MM.1S (cell line): Measurements from ENCODE around the gene XYLT1.

Experiments
- DNase-seq: peaks from one replicate; pipeline ENCODE4 v3.0.0-alpha.2; 2015
- H2AFZ ChIP-seq: fragments of 300-600 bp; sonication (generic); 2 replicates; pipeline ENCODE4 v1.6.0; 2016; ENCODE audit warnings: antibody characterized with exemption, low read length
- H3F3A ChIP-seq: fragments of 300-600 bp; sonication (generic); 2 replicates; pipeline ENCODE4 v1.6.1; 2016; ENCODE audit warnings: mild to moderate bottlenecking, antibody characterized with exemption, low read length, moderate library complexity, mixed read lengths; ENCODE audit not compliant: insufficient read depth
- H3K27ac ChIP-seq: fragments of 300-600 bp; sonication (generic); 2 replicates; pipeline ENCODE4 v1.5.1; 2016; ENCODE audit warnings: mild to moderate bottlenecking, low read length
- H3K27me3 ChIP-seq: fragments of 300-600 bp; sonication (generic); replicated peaks from 2 replicates; pipeline ENCODE4 v1.6.0; 2016; ENCODE audit warnings: low read length; ENCODE audit not compliant: insufficient read depth
- H3K36me3 ChIP-seq: fragments of 300-600 bp; sonication (generic); replicated peaks from 2 replicates; pipeline ENCODE4 v1.6.1; 2016; ENCODE audit warnings: mild to moderate bottlenecking, low read length, mixed read lengths; ENCODE audit not compliant: insufficient read depth
- H3K4me1 ChIP-seq: fragments of 300-600 bp; sonication (generic); 2 replicates; pipeline ENCODE4 v1.6.1; 2016; ENCODE audit warnings: low read length, mixed read lengths
- H3K4me2 ChIP-seq: fragments of 300-600 bp; sonication (generic); 2 replicates; pipeline ENCODE4 v1.6.0; 2016; ENCODE audit warnings: low read depth, low read length
- H3K4me3 ChIP-seq: fragments of 300-600 bp; sonication (generic); 2 replicates; pipeline ENCODE4 v1.5.1; 2016; ENCODE audit warnings: low read length, mixed read lengths
- H3K79me2 ChIP-seq: fragments of 300-600 bp; sonication (generic); 2 replicates; pipeline ENCODE4 v1.6.1; 2016; ENCODE audit warnings: mixed run types, low read length, mixed read lengths
- H3K9ac ChIP-seq: fragments of 300-600 bp; sonication (generic); 2 replicates; pipeline ENCODE4 v1.6.1; 2016; ENCODE audit warnings: low read length, mixed read lengths
- H3K9me2 ChIP-seq: fragments of 300-600 bp; sonication (generic); replicated peaks from 2 replicates; pipeline ENCODE4 v1.6.1; 2016; ENCODE audit warnings: mild to moderate bottlenecking, low read length, mixed read lengths; ENCODE audit not compliant: insufficient read depth
- H3K9me3 ChIP-seq: fragments of 300-600 bp; sonication (generic); replicated peaks from 2 replicates; pipeline ENCODE4 v1.6.1; 2016; ENCODE audit warnings: mild to moderate bottlenecking, low read length, mixed read lengths; ENCODE audit not compliant: insufficient read depth
- H4K20me1 ChIP-seq: fragments of 300-600 bp; sonication (generic); 2 replicates; pipeline ENCODE4 v1.6.1; 2016; ENCODE audit warnings: mild to moderate bottlenecking, low read length, moderate library complexity, mixed read lengths; ENCODE audit not compliant: insufficient read depth
- EZH2 ChIP-seq: fragments of 300-600 bp; sonication (generic); optimal IDR thresholded peaks from 2 replicates; pipeline ENCODE3; 2017; ENCODE audit warnings: low read depth, mild to moderate bottlenecking, antibody characterized with exemption, low read length, mixed read lengths
- EZH2phosphoT487 ChIP-seq: fragments of 300-600 bp; sonication (generic); IDR thresholded peaks from 2 replicates; pipeline ENCODE4 v1.6.1; 2018; ENCODE audit warnings: antibody characterized with exemption, low read length
- TF ChIP-seq, protein P1 (sequence below): fragments of 300-600 bp; sonication (generic); IDR thresholded peaks from 2 replicates; pipeline ENCODE4 v1.5.1; 2016; ENCODE audit warnings: antibody characterized with exemption, low read length, mixed read lengths

The XYLT1 gene

GRCh38 chr16:17424771-17425170, 46.0 kb downstream of the XYLT1 start:
- TF ChIP-seq, protein P1, sequence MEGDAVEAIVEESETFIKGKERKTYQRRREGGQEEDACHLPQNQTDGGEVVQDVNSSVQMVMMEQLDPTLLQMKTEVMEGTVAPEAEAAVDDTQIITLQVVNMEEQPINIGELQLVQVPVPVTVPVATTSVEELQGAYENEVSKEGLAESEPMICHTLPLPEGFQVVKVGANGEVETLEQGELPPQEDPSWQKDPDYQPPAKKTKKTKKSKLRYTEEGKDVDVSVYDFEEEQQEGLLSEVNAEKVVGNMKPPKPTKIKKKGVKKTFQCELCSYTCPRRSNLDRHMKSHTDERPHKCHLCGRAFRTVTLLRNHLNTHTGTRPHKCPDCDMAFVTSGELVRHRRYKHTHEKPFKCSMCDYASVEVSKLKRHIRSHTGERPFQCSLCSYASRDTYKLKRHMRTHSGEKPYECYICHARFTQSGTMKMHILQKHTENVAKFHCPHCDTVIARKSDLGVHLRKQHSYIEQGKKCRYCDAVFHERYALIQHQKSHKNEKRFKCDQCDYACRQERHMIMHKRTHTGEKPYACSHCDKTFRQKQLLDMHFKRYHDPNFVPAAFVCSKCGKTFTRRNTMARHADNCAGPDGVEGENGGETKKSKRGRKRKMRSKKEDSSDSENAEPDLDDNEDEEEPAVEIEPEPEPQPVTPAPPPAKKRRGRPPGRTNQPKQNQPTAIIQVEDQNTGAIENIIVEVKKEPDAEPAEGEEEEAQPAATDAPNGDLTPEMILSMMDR = no peak
- TF ChIP-seq EZH2 (no peak), EZH2phosphoT487 (no peak)
- no peaks in the 10 kb centered on the region for H3K9me3 ChIP-seq
- H2AFZ ChIP-seq = no peak overlapping the region
- no peak overlapping the region for H3K27ac ChIP-seq
- no peaks in the 10 kb centered on the region for H3K4me1 ChIP-seq
- no peaks in the 10 kb centered on the region for H3K36me3 ChIP-seq
- no peak overlapping the region for H3K9ac ChIP-seq
- H3F3A ChIP-seq = no peaks in the 10 kb centered on the region
- H3K79me2 ChIP-seq = peaks cover 71% of the 10 kb centered on the region
- H3K4me3 ChIP-seq = no peak overlapping the region
- no peak overlapping the region for H3K4me2 ChIP-seq
- no peaks in the 10 kb centered on the region for H3K27me3 ChIP-seq
- no peaks in the 10 kb centered on the region for H4K20me1 ChIP-seq
- H3K9me2 ChIP-seq = no peaks in the 10 kb centered on the region
- DNase-seq = no peak

DNA sequence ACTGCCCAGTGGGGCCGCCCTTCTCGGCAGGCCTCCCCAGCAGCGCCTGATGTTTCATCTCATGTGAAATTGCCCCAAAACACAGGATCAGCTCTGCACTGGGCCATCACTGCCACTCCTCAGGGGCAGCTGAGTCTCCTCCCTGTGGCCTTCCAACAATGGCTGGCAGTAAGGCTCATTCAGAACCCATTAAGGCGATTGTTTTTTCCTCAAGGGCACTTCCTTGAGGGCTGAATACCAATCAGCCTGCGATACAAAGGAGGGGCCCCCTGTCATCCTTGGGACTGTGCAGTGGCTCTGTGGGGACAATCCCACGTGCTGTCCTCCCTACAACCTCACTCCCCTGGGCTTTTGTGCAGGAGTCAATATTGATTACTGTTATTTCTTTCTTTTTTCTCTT, 47.5 kb downstream of the XYLT1 start:
- H3K4me3 ChIP-seq = no peak overlapping the region
- TF ChIP-seq, protein P1 = no peak
- TF ChIP-seq EZH2phosphoT487 (no peak), EZH2 (no peak)
- H3K9ac ChIP-seq = no peak overlapping the region
- H3K4me2 ChIP-seq = no peak overlapping the region
- no peaks in the 10 kb centered on the region for H3K4me1 ChIP-seq
- H3K9me3 ChIP-seq = no peaks in the 10 kb centered on the region
- no peaks in the 10 kb centered on the region for H3K9me2 ChIP-seq
- no peak for DNase-seq
- no peak overlapping the region for H2AFZ ChIP-seq
- peaks cover 71% of the 10 kb centered on the region for H3K79me2 ChIP-seq
- H3K27ac ChIP-seq = no peak overlapping the region
- no peaks in the 10 kb centered on the region for H3F3A ChIP-seq
- H3K36me3 ChIP-seq = no peaks in the 10 kb centered on the region
- no peaks in the 10 kb centered on the region for H4K20me1 ChIP-seq
- H3K27me3 ChIP-seq = no peaks in the 10 kb centered on the region

DNA sequence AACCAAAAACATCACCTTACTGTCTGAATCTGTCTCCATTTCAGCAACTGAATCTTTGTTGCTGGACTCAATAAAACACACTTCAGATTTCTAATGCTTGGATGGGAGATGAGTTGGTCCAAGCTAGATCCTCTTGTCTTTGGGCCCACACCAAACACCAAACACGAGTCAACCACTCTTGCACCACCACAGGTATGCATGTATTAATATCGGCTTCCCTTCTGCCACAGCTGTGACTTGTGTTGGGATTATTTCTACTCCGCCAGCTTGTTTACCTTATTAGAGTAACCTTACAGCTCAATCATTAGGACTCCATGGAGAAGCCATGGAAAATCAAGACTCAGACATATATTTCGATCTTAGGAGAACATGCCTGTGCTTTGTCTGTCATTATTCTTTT, 49.9 kb downstream of the XYLT1 start:
- Histone ChIP-seq H3K9me2 (no peaks in the 10 kb centered on the region), H3F3A (0 out of 2 replicates have a peak, but pooled peaks cover 6% of the 10 kb centered on the region), H3K4me1 (peaks cover 20% of the 10 kb centered on the region), H3K9ac (no peak overlapping the region), H3K4me2 (no peak overlapping the region), H2AFZ (no peak overlapping the region), H4K20me1 (no peaks in the 10 kb centered on the region), H3K36me3 (no peaks in the 10 kb centered on the region), H3K9me3 (no peaks in the 10 kb centered on the region), H3K79me2 (peaks cover 68% of the 10 kb centered on the region), H3K27ac (no peak overlapping the region), H3K4me3 (no peak overlapping the region), H3K27me3 (no peaks in the 10 kb centered on the region)
- TF ChIP-seq, protein P1 = no peak
- TF ChIP-seq EZH2 = no peak
- no peak for TF ChIP-seq EZH2phosphoT487
- no peak for DNase-seq
